Fibroblast of pulmonary artery (primary cell): ENCODE measurements around the gene C4orf36.

Source experiments
- DNase-seq: peaks from one replicate; pipeline ENCODE4 v3.0.0-alpha.2; 2010; ENCODE audit warnings: low read depth
- H3K4me3 ChIP-seq: replicated peaks from 2 replicates; pipeline ENCODE4 v1.5.1; 2011; ENCODE audit warnings: low read depth, mild to moderate bottlenecking, control low read depth, low read length, moderate library complexity
- CTCF ChIP-seq: IDR thresholded peaks from 2 replicates; pipeline ENCODE4 v1.5.1; 2011; ENCODE audit warnings: mild to moderate bottlenecking, control low read depth, low read length, inconsistent platforms; ENCODE audit errors: missing control alignments

C4orf36 gene

GRCh38 chr4:86891762-86892635 is at the start of gene C4orf36:
TSS of gene C4orf36 (minus strand) at chr4:86892422. CDS start at chr4:86891520, 902 bp downstream.
- no peak for TF ChIP-seq CTCF
- peak; percentile 41 for DNase-seq
- H3K4me3 ChIP-seq: peak within 1 kb of the TSS; percentile 69

- DNase-seq: no peak
- no peak overlapping the region for H3K4me3 ChIP-seq
- TF ChIP-seq CTCF: no peak
These were observed 48.8 kb upstream of the C4orf36 start for GRCh38 chr4:86940920-86941460.

- no peak overlapping the region for H3K4me3 ChIP-seq
- no peak for DNase-seq
- TF ChIP-seq CTCF: no peak
These were observed 47.7 kb upstream of the C4orf36 start for GRCh38 chr4:86939729-86940575.

- no peak for TF ChIP-seq CTCF
- peak; percentile 33 for DNase-seq
- no peak overlapping the region for H3K4me3 ChIP-seq
These were observed 46.7 kb upstream of the C4orf36 start for GRCh38 chr4:86938771-86939520.

- no peak for TF ChIP-seq CTCF
- peak; percentile 65 for DNase-seq
- H3K4me3 ChIP-seq: peak overlapping the region; percentile 88
These were observed 43.9 kb upstream of the C4orf36 start for GRCh38 chr4:86935853-86936733.

- DNase-seq: no peak
- peak overlapping the region; percentile 88 for H3K4me3 ChIP-seq
- TF ChIP-seq CTCF: no peak
These were observed 43.3 kb upstream of the C4orf36 start for GRCh38 chr4:86935566-86935852.
